Stimulated activated CD4-positive, alpha-beta T cell treated with anti-CD3 and anti-CD28 coated beads, TNF-alpha, amount 100 ng/mL, for 4 hours (primary cell): Measurements from ENCODE around the gene ERCC2.
"Not testable (repeated sequence)": the region's sequence is repeated elsewhere in the genome, so short reads cannot be mapped to it uniquely, and the experiment has no call there.

Experiments
- DNase-seq, 3 experiments: peaks; one replicate each; pipeline ENCODE4 v3.0.0-alpha.2; 2020; ENCODE audit warnings: low read depth in 3 of 3

ERCC2 gene

DNA sequence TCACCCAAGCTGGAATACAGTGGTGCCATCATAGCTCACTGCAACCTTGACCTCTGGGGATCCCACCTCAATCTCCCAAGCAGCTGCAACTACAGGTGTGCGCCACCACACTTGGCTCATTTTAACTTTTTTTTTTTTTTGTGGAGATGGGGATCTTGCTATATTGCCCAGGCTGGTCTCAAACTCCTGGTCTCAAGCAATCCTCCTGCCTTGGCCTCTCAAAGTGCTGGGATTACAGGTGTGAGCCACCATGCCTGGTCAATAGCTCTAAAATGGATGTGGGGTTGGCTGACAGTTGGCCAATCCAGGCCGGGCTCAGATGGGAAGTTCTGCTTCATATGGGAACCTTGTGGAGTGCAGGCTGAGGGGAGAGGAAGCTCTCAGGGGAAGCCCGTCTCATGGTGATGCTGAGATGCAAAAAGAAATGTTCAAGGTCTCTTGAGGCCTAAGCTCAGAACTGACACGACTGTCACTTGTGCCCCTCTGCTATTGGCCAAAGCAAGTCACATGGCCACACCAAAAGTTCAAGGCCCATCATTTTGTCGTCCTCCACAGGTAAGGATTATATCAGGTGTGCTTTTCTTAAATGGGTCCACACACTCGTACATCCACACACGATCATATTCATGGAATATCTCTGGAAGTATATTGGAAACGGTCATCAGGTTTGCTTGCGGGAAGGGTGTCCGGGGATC lies 36.6 kb downstream of the ERCC2 start:
- no peak for DNase-seq

DNA sequence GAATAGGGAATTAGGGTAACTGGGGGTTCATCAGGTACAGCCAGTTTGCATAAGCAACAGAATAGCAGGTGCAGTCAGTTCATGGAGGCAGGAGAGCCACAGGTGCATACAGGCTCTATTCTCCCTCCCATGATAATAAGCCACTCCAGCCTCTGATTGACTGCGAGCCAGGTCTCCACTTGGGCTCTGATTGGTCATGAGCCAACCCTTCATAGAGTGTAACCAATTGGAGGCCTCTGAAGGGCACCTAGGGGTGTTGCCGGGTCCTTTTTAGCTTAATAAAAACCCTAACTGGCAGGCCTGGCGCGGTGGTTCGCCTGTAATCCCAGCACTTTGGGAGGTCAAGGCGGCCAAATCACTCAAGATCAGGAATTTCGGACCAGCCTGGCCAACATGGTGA lies 39.0 kb downstream of the ERCC2 start:
- no peak for DNase-seq

DNA sequence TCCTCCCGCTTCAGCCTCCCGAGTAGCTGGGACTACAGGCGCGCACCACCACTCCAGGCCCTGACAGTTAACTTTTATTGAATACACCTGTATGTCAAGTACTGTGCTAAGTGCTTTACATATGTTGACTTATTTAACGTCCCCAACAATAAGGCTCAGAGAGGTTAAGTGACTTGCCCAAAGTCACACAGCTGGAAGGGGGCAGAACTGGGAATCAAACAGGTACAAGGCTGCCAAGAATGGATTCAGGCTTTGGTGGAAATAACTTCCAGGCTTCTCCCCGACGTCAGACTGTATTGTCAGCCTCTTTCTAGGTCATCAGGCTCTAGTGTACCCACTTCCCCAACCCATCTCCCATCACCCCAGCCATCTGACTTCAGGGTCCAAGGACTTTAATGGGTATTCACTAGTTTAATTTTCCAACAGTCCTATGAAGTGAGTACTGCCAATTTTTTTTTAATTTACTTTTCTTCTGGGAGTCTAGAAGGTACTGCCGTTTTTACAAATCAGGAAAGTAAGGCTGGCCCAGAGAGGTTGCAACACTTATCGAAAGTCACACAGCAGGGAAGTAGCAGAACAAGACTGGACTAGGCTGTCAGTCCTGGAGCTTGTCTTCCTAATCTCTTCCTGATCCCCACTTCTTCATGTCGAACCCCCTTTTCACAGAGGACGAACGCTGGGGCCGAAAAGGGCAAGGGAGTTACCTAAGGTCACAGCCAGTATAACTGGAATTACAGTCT lies 42.8 kb downstream of the ERCC2 start:
- DNase-seq, result no peak

DNA sequence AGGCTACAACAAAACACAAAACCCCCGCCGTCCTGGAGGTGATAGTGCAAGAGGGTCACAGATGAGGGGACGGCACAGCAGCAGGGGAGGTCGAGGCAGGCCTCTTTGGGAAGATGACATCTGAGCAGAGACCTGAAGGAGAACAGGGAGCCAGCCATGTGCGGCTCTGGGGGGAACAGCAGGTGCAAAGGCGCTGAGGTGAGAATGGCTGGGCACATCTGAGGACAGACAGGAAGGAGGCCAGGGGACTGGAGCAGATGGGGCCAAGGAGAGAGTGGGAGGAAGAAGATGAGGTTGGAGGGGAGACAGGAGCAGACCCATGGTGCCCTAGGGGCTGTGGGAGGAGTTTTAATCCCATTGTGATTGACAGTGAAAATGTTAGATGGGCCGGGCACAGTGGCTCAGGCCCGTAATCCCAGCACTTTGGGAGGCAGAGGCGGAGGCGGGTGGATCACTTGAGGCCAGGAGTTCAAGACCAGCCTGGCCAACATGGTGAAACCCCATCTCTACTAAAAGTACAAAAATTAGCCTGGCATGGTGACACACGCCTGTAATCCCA lies 45.9 kb downstream of the ERCC2 start:
- DNase-seq, result no peak

DNA sequence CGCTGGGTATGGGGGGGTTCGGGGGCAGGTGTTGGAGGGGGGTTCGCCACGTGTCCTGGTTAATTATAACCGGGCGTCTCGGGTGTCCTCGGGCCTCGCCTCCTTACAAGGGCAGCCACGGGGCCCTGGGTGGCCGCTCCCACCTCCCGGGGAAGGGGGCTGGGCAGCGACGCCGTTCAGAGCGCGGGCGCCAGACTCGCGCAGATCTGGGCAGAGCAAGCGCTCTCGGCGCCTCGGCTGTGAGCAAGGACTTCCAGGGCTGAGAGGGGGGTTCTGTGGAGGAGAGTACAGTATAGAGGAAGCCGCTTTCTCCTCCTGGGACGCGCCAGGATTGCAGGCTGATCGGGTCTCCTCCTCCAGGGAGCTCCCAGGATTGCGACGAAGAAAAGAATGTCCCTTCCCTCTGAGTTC lies 46.7 kb downstream of the ERCC2 start:
- no peak for DNase-seq

DNA sequence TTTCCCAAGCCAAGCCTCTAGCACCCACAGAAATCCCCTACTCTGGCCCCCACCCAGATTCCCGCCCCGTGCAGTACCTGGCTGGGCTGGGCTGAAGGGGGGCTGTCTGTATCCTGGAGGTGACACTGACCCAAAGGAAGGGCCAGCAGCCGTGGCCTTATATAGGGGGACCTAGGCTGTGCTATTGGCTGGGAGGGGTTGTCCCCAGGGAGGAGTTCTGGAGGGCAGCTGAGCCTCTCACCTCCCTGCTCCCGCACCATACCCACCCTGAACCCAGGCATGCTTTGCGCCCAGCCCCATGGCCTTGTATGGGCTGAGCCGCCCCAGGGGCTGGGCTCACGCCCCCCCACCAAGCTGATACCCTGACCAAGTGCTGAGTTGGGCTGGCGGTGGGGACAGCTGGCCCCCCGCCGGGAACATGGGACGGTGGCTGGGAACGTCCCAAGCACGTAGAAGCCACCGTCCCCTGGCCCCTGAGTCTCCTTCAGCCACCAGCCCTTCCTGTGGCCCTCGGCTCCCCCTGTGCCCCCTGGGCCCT lies 47.6 kb downstream of the ERCC2 start, which contains the start of gene CKM:
Gene CKM, minus strand, starts transcription at position 132 of the 538 bp plus-strand sequence. CDS start 3,162 bp downstream, outside the sequence.
- no peak for DNase-seq

DNA sequence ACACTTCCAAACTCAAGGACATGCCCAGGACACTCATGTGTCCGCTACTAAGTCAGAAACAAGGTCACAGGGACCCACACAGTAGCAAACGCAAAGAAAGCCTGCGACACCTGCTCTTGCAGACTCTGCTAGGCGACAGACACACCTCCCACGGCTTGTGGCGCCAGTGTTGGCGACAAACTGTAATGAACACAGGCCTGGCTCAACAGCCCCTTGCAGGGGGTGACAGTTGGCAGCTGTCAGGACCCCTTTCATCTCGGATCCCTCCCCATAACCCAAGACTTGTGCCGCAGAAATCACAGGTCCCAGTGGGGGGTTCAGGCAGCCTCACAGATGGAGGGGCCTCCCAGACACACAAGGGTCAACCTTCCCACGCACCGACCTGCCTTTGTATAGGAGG lies 48.1 kb downstream of the ERCC2 start:
- no peak for DNase-seq

DNA sequence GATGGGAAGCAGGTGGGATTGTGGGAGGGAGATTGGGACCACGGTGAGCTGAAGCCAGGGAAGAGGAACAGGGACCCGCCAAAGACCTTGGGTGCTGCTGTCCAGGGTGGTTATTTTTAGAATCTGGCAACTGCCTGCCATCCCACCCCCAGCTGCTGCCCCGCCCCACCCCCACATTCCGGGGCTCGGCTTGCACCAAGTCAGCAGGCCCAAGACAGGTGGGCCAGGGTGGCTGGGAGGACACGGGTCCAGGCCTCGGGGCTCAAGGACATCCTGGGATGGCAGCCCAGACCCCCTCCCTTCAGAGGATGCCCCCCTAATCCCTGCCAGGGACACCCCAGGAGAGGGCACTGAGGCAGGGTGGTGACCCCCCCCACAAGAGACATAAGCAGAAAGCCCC lies 48.5 kb downstream of the ERCC2 start:
- no peak for DNase-seq

DNA sequence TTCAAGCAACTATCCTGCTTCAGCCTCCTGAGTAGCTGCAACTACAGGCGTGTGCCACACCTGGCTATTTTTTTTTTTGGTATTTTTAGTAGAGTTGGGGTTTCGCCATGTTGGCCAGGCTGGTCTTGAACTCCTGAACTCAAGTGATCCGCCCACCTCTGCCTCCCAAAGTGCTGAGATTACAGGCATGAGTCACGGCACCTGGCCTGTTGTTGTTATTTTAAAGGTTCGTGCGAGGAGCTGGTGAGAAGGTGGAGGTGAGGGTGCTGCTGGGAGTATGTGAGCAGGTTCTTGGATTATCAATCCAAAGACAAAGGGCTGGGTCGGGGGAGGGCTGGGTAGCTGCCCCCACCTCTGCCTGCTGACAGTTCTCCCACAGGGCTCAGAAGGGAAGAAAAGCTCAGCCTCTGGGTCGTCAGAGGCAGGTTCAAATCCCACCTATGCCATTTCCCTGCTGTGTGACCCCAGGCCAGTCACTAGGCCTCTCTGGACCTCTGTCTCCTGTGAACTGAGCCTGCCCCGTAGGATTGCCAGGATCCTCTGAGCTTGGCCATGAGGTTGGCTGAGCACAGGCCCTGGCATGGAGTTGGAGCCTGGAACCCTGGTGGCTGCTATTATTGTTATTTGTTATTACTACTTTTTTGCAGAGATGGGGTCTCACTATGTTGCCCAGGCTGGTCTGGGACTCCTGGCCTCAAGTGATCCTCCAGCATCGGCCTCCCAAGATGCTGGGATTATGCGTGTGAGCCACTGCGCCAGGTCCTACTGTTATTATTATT lies 49.2 kb downstream of the ERCC2 start:
- DNase-seq, result no peak

DNA sequence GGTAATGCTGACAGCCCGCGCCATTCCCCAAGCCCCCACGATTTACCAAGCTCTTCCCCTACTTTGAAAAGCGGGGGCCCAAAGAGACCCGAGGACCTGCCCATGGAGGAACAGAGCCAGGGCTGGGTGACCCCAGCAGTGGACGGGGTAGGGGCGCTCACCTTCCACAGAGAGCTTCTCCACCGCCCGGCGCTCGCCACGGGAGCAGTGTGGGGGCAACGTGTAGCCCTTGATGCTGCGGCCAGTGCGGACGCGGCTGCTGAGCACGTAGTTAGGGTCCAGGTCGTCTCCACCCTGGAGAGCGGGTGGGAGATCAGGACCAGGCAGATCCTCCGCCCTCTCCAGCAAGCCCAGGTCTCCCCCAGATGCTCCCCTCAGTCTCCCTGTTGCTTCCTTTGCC lies 55.1 kb downstream of the ERCC2 start:
- no peak for DNase-seq

DNA sequence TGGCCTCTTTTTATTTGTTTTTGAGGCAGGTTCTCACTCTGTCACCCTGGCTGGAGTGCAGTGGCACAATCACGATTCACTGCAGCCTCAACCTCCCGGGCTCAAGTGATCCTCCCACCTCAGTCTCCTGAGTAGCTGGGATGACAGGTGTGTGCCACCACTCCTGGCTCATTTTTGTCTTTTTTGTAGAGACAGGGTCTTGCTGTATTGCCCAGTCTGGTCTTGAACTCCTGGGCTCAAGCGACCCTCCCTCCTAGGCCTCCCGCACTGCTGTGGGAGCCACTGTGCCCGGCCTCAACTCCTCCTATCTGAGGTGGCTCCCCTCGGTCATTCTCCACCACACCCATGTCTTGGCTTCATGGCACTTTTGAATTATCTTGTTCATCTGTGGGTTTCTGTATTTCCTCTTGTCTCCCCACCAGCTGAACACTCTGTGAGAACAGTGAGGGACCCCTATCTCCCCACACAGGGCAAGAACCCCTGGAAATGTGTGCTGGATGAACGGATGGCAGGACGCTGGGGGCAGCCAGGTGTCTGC lies 55.6 kb downstream of the ERCC2 start:
- no peak for DNase-seq

DNA sequence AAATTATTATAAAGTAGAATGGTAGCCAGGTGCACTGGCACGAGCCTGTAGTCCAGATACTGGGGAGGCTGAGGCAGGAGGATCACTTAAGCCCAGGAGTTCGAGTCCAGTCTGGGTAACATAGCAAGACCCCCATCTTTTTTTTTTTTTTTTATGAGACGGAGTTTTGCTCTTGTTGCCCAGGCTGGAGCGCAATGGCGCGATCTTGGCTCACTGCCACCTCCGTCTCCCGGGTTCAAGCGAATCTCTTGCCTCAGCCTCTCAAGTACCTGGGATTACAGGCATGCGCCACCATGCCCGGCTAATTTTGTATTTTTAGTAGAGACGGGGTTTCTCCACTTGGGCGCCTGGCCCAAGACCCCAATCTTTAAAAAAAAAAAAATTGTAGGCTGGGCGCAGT lies 58.1 kb downstream of the ERCC2 start:
- DNase-seq, result not testable (repeated sequence)

DNA sequence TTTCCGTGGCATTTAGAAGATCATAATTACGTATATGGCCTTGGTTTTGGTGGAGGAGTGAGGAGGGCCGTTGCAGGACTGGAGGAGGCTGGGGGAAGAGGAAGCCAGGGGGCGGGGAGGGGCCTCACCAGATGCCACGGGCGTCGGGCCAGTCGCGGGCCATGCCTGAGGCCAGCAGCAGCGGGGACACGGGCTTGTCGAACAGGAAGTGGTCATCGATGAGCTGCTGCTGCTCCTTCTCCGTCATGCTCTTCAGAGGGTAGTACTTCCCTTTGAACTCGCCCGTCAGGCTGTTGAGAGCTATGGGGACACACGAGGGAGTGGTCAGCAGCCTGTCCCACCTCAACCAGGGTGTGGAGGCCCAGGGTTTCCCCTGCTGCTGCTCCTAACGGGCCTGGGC lies 58.8 kb downstream of the ERCC2 start:
- no peak for DNase-seq

DNA sequence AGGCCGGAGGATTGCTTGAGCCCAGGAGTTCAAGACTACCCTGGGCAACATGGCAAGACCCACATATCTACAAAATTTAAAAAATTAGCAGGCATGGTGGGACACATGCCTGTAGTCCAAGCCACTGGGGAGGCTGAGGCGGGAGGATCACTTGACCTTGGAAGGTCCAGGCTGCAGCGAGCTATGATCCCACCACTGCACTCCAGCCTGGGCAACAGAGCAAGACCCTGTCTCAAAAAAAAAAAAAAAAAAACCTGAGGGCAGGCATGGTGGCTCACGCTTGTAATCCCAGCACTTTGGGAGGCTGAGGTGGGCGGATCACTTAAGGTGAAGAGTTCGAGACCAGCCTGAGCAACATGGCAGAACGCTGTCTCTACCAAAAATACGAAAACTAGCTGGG lies 61.1 kb downstream of the ERCC2 start:
- DNase-seq, result not testable (repeated sequence)

DNA sequence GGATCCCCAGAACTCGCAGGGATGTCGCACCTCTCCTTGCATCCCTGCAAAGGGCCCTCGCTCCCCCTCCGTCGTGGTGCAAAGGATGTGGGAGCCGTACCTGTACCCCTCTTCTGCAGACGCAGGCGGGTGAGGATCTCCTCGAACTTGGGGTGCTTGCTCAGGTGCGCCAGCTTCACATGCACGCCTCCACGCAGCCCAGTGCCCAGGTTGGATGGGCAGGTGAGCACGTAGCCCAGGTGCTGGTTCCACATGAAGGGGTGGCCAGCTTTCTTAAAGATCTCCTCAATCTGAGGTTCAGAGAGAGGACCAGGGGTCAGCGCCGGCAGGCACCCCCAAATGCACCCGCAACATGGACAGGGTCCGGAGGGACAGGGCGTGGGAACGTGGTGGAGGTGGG lies 63.0 kb downstream of the ERCC2 start:
- no peak for DNase-seq

DNA sequence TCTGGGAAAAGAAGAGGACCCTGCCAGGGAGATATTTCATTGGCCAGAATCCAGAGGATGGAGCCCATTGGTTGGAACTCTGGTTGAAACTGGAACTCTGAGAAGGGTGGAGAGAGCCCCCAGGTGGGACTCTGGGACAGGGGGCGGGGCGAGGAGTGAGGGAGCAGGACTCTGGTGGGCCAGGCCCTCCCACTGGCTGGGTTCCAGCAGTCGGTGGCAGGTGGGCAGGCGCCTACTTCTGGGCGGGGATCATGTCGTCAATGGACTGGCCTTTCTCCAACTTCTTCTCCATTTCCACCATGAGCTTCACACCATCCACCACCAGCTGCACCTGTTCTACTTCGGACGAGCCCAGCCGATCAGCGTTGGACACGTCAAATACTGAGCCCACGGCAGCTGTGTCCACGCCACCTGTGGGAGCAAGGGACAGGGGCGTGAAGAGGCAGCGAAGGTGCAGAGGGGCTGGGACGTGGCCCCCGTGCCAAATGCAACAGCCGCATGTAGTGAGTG lies 63.8 kb downstream of the ERCC2 start:
- no peak for DNase-seq

DNA sequence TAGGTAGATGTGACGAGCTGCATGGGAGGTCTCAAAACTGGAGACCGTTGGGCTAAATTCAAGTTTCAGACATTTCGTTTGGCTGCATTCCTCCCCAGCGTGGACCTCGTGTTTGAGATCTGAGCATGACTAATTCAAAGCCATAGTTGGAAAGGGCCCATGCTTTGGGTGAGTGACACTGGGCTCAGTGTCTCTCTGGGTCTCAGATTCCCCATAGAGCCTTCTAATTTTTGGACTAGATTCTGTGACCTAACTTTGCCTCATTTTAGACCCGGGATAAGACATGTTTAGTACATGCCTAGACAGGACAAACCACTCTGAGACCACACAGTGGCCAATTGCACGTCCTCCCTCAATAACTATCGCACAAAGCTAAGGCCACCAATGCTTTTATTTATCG lies 64.3 kb downstream of the ERCC2 start:
- no peak for DNase-seq

DNA sequence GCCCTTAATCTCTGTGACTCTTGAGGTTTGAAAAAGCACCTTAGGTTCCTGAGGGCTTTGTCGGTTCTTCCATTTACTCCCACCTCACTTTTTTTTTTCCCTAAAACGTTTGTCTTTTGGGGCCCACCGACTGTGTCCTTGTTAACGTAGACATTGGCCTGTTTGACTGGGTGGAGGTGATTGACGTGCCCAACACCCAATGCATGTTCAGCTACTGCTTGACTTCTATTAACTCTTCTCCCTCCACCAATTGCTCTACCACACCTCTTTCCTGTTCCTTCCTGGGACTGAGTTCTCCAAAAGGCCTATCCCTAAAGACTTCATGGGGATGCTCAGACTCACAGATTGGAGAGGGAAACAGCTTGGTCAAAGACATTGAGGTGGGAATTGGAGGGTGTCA lies 65.0 kb downstream of the ERCC2 start:
- no peak for DNase-seq

DNA sequence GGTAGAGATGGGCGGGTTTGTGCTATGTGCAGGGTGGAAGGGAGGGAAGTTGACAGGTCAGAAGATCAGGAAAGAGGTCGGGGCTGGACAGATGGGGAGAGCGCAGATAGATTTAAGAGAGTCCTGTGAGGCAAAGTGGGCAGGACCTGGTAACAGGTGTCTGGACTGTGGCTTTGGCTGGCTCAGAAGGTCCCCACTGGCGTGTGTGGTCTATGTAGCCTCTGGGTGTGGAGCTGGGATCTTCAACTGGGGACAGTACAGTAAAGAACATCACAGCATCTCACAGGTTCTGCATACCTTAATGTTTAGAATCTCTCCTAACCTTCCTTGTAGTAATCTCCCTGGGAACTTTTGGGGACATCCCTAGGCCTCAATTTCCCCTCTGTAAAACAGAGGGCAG lies 65.4 kb downstream of the ERCC2 start:
- no peak for DNase-seq

DNA sequence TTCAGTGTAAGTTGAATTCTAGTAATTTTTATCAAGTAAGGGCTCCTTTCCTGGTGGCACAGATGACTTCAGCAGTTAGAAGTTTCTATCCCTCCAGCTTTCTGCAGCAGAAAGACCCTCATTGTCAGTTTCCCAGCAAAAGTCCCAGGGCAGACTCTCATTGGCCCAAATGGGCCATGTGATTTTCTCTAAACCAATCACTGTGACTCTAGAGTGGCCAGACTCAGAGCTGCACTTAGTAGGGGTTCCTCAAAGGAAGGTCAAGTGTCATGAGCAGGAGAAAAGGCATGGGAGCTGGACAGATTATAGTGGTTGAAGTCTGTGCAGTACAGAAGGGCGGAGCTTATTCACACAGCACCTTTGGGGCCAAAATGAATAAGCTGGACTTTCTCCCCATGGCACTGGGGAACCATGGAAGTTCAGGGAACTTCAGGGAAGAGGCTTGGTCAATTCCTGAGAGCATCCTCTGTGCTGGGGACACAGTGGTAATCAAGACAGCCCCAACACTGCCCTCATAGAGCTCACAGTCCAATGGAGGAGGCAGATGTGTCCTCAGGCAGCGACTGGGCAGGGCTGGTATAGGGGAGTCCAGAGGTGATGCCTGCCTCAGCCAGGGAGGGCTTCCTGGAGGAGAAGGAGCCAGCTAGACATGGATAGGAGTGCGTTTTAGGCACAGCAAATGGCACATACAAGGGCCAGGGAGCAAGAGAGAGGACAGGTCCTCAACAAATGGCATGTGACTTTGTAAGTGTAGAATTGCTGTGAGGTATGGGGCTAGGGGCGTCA lies 66.0 kb downstream of the ERCC2 start:
- no peak for DNase-seq
